ENCODE results near the gene P3H2.

P3H2 gene

DNA sequence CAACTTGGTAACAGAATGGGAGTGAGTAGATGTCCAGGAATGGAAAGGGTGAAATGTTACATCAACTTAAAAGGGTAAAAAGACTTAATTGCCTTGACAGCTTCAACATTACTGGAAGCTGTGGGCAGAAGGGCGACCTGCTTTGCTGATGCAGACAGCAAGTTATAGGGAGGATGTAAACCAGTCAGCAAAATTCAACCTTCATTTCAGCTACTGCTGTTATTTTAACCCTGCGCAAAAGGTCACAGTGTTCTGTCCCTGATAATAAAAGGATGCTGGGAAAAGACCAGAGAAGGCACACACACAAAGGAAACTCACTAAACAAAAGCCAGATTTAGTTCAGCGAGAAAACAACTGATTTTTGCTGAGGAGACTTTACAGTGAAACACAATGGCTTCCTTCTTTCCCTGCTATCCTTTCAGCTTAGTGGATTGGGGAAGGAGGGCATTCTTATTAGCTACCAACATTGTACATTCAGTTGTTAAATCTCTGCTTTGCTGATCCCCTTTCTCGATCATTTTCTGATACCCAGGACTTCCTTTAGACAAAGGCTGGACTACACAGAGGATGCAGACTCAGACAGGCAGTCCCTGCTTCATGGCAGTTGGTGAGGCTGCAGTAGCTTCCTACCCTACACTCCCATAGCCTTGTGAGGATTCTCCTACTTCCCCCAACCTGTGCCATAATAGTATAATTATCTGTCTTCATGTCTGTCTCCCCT, 62.0 kb downstream of the P3H2 start:
- in situ Hi-C loops (cut with MboI; ENCODE audit: low sequenced_read_pairs), result no loop called here

DNA sequence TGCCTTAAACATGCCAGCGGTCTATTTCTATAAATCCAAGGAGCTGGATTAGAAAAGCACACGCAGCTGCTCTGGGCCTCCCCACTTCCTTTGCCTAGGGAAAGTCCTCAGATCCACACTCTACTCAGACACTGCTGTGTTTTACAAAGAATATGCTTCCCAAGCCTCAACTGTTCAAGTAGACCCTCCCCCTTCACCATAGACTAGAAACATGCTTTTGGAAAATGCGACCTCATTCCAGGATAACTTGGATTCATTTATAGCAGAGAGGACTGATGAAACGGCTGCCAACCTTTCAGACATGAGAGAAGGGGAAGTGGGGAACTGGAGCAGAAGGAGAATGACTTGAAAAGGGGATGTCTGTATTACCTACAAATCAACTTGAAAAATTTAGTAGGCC, 64.0 kb downstream of the P3H2 start:
- in situ Hi-C loops (cut with MboI; ENCODE audit: low sequenced_read_pairs), result no loop called here

DNA sequence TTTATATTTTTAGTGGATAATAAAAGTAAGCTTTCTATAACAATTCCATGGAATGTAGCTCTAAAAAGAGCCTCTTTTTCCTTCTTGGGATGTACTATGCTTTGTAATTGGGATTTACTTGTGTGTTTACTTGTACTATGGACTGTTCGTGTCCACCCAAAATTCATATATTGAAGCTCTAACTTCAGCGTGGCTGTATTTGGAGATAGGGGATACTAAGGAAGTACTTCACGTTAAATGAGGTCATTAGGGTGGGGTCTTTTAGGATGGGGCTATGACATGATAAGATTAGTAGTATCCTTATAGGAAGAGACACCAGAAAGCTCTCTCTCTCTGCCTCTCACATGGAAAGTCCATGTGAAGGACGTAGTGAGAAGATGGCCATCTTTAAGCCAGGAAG, 64.9 kb downstream of the P3H2 start:
- in situ Hi-C loops (cut with MboI; ENCODE audit: low sequenced_read_pairs), result no loop called here

DNA sequence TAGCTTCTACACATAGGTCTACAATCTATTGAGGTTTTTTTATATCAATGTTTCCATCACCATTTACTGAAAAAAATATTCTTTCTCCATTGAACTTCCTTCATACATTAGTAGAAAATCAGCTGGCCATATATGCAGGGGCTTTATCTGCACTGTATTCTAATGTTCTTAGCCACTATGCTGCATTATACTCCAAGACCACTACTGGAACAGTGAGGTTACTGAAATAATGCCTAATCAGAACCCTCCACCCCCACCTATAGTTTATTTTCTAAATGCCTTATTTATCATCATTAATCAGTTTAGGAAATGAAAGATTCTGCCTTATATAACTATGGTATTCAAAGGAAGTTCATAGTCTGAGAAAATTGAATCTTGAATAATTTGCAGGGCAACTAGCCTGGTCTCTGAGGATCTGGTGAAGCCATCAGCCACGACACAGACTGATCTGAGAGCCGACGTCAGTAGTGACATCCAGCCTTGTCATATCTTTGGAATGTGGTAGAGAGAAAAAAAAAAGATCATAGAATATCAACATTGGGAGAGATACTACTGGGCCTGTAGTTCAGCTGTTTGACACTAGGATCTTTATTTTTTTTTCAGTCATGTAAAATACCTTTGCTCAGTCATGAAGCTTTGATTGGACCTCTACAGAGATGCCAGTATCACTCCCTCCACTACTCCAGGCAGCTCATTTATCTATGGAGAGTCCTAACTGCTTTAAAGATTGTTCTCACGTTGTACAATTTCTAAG, 66.6 kb downstream of the P3H2 start:
- in situ Hi-C loops (cut with MboI; ENCODE audit: low sequenced_read_pairs), result no loop called here

DNA sequence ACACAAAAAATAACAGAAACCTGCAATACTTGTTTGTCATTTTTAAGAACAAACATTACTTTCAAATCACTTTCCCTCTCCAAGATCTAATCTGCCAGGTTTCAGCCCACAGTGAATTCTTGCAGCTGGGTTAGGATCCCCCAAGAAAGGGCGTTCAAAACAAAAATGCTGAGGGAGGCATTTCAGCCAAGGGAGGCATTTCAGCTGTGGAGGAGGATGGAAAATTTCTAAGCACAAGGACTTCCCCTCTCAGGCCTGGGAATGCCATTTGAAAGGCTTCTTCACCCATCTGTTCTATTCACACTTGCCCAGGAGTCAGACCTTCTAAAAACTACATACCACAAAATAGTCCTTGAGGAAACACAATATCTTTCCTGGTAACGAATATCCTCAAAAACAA, 69.1 kb downstream of the P3H2 start:
- in situ Hi-C loops (cut with MboI; ENCODE audit: low sequenced_read_pairs), result no loop called here

DNA sequence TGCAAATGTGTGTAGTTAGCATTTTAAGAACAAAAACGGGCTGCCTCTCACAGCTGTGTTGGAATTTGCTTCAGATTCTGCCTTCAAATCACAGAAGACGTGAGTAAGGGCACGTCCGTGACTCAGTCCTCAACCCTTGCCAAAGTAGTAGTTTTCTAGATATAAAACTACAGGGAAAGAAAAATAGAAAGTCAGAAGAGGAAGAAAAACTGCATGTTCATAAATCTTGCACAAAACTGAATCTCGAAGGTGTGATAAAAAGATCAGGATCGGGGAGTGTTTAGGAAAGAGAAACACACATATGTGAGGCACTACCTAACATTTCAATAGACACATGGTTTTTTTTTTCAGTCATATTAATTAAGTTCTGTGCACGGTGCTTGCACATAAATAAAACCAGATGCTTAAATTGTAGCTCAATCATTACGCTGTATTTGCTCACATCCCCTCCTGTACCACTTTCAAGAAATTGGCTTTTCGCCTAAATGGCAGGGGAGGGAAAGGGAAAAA, 71.7 kb downstream of the P3H2 start:
- in situ Hi-C loops (cut with MboI; ENCODE audit: low sequenced_read_pairs), result no loop called here

DNA sequence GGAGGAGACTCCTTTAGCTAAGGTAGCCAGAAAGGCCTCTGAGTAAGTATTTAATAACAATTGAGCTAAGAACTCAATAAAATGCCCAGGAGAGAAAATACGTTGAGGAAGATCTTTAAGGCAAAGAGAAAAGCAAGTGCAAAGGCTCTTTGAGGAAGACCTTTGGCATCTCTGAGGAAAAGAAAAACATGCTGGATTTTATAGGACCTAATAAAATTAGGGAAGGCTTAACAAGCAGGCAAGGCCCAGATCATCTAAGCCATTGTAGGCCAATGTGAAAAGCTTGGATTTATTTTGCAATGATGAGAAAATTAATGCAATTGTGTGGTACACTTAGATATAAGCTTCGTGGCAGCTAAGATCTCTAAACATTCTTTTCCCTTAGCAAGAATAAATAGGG, 75.7 kb downstream of the P3H2 start:
- in situ Hi-C loops (cut with MboI; ENCODE audit: low sequenced_read_pairs), result no loop called here

DNA sequence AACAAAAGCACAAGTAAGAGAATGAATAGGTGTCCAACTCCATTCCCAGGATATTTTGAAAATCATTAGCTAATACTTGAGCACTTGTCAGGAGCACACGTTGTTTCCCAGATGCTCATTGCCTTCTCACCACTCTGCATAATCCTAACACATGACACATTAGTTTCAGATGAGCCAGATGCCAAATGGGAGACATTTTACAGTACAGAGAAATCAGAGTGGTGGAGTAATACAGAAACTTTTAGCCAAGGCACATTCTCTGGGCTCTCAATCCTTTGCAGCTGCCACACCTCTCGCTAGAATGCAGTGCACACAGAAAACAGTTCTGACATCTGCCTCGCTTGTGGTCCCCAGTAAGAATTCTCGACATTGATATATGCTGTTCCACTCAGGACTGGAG, 76.6 kb downstream of the P3H2 start:
- in situ Hi-C loops (cut with MboI; ENCODE audit: low sequenced_read_pairs), result no loop called here

DNA sequence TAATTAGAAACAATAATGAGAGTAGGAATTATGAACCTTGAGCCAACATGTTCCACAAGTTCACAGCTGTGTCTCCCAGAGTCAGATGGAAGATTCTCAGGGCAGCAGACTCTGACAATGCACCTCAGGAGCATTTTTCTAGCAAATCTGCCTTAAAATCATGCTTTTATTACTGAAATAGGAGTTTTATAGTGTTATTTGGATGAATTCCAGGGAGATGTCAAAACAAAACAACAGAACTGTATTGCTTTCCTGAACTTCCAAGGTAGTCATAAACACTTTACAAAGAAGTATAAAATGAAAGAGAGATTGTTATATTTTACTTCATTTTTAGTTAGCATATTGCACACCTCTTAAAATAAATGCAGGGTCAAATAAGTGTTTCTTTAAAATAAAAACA, 77.0 kb downstream of the P3H2 start:
- in situ Hi-C loops (cut with MboI; ENCODE audit: low sequenced_read_pairs), result no loop called here

DNA sequence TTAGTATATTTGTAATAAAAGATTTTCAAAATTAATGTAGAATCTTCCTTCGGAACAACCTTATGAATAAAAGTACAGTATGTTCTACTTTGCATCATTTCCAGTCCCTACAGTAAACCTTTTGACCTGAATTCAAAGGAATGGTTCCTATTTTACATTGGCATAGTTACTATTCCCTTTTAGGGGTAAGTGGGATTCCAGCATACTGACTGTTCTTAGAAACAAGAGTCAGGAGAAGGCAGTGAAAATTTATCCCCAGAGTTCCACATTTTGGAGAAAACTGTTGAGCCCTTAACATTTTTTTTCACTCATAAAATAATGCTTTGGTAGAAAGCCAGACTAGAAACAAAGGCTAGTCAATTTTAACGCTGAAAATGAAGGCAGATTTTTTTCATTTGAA, 78.1 kb downstream of the P3H2 start:
- in situ Hi-C loops (cut with MboI; ENCODE audit: low sequenced_read_pairs), result no loop called here

DNA sequence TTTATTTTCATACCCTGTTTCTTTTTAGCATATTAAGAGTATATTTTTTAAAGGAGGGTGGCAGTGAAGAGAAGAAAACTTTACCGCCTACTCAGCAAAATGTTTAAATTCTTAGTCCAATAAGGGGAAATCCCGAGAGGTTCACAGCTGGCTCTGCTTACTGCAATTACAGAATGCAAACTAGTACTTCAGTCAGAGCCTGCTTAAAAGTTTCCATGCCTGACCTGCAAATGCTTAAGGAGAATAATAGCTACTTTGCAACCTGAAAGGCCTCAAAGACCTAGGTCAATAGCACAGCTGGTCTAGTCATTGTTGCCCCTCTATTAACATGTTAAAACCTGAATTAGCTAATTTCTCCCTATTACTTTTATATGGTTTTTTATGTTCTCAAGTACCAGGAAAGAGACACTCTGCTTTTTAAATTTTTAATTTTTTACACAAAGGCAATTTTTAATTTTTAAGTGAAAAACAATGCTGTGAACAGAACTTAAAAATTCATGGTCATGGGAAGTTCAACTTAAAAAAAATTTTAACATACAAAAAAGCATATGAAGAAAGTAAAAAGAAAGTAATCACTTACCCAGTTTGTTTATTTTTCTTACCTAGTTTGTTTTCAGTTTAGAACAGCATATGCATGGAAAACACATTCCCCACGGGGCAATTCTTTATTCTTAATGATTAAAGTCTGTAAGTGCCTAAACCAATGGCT, 79.2 kb downstream of the P3H2 start:
- in situ Hi-C loops (cut with MboI; ENCODE audit: low sequenced_read_pairs), result no loop called here

DNA sequence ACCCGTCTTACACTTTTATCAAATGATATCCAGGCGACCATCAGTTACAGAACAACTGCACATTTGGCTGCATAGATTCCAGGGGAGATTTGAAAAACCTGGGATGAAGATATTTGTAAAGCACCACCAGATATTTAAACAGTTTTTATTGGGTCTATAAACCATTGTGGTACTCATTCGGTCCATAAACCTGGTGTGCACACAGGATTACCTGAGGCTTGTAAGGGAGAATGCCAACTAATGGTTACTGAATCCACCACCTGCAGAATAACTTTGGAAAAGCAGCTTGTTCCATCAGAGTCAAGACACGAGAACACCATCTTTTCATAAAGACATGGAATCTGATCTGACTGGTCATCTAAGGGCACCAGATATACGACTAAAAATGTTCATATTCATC, 80.6 kb downstream of the P3H2 start:
- in situ Hi-C loops (cut with MboI; ENCODE audit: low sequenced_read_pairs), result no loop called here

DNA sequence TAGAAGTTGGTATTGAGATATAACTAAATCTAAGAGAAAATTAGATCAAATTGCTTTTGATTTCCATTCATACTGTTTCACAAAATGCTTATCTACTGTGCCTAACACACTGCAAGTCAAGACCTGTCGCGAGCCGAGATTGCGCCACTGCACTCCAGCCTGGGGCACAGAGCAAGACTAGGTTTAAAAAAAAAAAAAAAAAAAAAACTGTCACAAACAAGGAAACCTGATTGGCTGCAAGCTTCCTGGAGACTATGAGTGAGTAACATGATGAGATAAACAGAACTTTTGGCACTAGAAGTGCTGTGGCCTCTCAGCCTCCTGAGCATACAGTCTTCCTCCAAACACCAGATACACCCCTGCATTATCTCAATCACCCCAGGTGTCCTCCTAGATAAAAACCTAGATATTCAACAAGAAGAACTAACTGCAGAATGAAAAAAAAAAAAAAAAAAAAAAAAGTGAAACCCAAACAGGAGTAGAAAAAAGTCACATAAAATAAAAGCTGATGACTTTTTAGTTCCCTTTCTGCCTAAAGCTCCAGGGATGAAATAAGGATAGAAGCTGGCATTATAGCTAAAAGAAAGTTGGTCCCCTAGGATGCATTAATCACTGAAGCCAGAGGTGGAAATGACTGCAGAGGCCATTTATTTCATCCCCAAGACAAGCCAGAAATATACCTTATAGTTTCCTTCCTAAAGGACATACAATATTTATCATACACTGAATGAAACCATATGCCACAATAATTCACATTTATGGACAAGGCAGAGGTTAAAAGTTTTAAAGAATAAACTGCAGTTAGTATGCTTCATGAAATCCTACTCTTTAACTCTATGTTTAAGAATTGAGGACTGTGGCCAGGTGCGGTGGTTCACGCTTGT, 82.4 kb downstream of the P3H2 start:
- in situ Hi-C loops (cut with MboI; ENCODE audit: low sequenced_read_pairs), result no loop called here

DNA sequence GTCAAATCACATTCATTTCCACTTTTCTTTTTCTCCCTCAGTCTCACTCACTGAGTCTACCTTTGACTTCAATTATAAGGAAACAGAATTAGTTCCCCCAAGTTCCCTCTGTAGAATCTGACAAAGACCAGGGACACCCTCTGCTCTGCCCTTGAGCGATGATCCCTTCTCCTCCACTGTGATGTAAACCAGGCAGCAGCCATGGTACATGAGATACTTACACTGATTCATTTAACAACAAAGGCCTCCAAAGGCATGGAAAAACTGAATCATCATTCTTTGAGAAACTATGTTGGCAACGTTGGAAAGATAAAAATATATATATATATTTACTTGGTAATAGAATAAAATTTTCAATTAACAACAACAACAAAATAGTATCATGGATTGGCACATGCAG, 84.1 kb downstream of the P3H2 start:
- in situ Hi-C loops (cut with MboI; ENCODE audit: low sequenced_read_pairs), result no loop called here

DNA sequence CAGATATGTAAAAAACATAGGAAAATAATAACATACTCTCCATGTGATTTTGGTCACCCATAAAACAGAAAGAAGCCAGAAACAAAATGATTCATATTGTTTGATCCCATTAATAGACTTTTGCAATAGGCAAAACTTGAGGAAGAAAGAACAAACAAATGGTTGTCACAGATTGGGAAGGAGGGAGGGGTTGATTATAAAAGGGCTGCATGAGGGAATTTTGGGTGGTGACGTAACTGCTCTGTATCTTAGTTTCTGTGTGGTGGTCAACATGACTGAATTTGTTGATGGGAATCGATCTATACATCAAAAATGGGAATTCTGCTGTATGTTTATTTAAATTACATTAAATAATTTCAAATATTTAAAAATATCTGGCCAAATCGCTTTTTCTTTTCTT, 86.3 kb downstream of the P3H2 start:
- in situ Hi-C loops (cut with MboI; ENCODE audit: low sequenced_read_pairs), result no loop called here

DNA sequence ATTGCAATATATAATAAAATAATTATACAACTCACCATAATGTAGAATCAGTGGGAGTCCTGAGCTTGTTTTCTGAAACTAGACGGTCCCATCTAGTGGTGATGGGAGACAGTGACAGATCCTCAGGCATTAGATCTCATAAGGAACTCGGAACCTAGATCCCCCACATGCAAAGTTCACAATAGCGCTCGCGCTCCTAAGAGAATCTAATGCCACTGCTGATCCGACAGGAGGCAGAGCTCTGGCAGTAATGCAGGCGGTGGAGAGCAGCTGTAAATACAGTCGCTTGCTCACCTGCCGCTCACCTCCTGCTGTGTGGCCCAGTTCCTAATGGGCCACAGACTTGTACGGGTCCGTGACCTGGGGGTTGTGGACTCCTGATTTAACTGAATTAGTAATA, 87.8 kb downstream of the P3H2 start:
- in situ Hi-C loops (cut with MboI; ENCODE audit: low sequenced_read_pairs), result no loop called here

DNA sequence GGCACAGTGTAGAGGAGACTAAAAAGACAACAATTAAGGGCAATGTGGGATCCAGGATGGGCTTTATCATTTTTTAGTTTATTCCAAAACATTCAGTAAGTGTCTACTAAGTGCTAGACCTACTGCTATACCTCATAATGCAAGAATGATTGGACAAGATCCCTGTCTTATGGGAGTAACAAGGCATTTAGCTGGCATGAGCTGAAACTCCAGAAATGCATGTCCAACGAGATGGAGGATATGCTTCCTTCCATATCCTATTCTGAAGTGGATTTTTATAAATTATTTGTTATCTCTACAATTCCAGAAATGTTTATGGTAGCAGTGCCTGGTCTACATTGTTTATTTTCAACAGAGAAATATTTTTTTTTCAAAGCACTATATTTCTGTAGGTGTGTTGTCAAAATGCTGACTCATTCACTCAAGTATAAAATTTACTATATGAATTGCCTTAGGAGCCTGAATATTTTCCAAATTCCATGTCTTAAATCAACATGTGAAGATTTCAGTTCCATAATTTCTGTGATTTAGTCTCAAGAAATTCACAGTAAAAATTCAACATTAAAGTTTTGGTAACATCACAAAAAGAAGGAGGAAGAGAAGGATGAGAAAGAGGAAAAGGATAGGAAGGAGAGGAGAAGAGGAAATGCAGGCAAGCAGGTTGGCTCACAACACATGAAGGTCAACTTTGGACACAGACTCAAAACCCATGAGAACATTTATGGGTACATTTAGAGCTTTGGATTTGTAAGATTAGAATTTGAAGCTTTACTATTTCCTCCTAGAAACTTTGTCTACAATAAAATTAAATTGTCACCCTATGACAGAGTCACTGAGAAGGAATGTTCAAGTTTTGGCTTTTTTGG, 88.6 kb downstream of the P3H2 start:
- in situ Hi-C loops (cut with MboI; ENCODE audit: low sequenced_read_pairs), result no loop called here

DNA sequence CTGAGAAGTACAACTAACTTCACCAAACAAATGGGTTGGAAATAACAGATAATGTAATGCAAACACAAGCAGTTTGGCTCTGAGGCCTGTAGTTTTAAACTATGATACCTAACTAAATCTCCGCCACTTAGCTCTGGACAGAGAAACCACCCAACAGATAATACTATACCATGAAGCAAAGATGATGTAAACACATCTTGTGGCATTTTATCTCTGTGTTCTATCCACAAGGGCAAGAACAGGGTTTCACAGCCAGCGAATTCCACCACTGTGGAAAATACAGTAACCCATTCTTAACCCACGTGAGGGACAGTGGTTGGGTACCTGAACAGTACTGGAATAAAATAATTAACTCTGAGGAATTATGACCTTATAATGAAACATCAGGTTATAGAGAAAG, 93.6 kb downstream of the P3H2 start:
- in situ Hi-C loops (cut with MboI; ENCODE audit: low sequenced_read_pairs), result no loop called here

DNA sequence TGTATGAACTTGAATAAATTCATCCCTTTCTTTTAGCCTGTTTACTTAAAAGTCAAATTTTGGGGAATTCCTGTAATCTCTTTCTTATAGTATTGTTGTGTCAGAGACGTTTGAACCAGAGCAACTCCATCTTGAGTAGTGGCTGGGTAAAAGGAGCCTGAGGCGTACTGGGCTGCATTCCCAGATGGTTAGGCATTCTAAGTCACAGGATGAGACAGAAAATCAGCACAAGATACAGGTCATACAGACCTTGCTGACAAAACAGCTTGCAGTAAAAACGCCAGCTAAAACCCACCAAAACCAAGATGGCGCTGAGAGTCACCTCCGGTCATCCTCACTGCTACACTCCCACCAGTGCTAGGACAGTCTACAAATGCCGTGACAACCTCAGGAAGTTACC, 94.5 kb downstream of the P3H2 start:
- in situ Hi-C loops (cut with MboI; ENCODE audit: low sequenced_read_pairs), result no loop called here

DNA sequence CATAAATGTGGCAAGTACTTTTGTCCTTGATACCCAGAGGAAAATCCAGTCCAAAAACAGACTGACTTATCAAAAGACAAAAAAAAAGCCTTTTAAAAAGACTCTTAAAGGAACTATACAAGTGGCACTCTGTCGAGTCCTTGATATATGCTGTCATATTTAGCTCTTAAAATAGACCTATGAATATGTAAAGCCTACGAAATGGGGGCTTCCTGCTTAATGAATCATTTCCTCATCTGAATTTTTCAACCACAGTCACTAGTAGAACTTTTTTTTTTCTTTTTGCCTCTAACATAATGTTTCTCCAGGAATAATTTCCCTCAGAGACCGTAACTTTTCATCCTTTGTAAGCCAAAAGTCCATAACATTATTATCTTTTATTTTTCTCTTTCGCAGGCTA, 95.8 kb downstream of the P3H2 start:
- in situ Hi-C loops (cut with MboI; ENCODE audit: low sequenced_read_pairs), result no loop called here

All from HL-60/S4 (cell line).